Dendritic cell treated with granulocyte-macrophage colony-stimulating factor and Interleukin-4, amounts not matched to agents 40 ng/mL and 50 ng/mL, for 4 days (primary cell): ENCODE measurements around the gene CNTFR.

Source experiments
- H3K27ac Mint-ChIP-seq: one replicate; pipeline ENCODE4 v1.8.0; 2022; ENCODE audit warnings: mild to moderate bottlenecking, mixed read lengths
- H3K27me3 Mint-ChIP-seq: one replicate; pipeline ENCODE4 v1.8.0; 2022; ENCODE audit warnings: mild to moderate bottlenecking, mixed read lengths
- H3K36me3 Mint-ChIP-seq: one replicate; pipeline ENCODE4 v1.8.0; 2022; ENCODE audit warnings: low read depth, mixed read lengths
- H3K4me1 Mint-ChIP-seq: one replicate; pipeline ENCODE4 v1.8.0; 2022; ENCODE audit warnings: low read depth, mixed read lengths
- H3K4me3 Mint-ChIP-seq: one replicate; pipeline ENCODE4 v1.8.0; 2022; ENCODE audit warnings: mild to moderate bottlenecking, moderate library complexity, mixed read lengths
- H3K9me3 Mint-ChIP-seq: one replicate; pipeline ENCODE4 v1.8.0; 2022; ENCODE audit warnings: mixed read lengths
- intact Hi-C: fragments of 100-400 bp; cut with micrococcal nuclease; formaldehyde crosslinking; loops from one replicate; pipeline ENCODE4 v1.15.0; 2022

Gene CNTFR

GRCh38 chr9:34554211-34555001 is 35.1 kb downstream of the CNTFR start:
- Mint-ChIP-seq H3K4me3 (no peak overlapping the region), H3K9me3 (no peaks in the 10 kb centered on the region), H3K36me3 (no peaks in the 10 kb centered on the region), H3K27ac (no peak overlapping the region), H3K27me3 (peaks cover 28% of the 10 kb centered on the region), H3K4me1 (no peaks in the 10 kb centered on the region)
- intact Hi-C loops: no loop called here

- H3K27me3 Mint-ChIP-seq: peaks cover 22% of the 10 kb centered on the region
- H3K27ac Mint-ChIP-seq: no peak overlapping the region
- H3K9me3 Mint-ChIP-seq: no peaks in the 10 kb centered on the region
- intact Hi-C loops: no loop called here
- H3K4me1 Mint-ChIP-seq: no peaks in the 10 kb centered on the region
- no peak overlapping the region for H3K4me3 Mint-ChIP-seq
- H3K36me3 Mint-ChIP-seq: no peaks in the 10 kb centered on the region
Observed at GRCh38 chr9:34553511-34554021, 36.0 kb downstream of the CNTFR start.

- no peak overlapping the region for H3K27ac Mint-ChIP-seq
- H3K4me3 Mint-ChIP-seq: no peak overlapping the region
- no peaks in the 10 kb centered on the region for H3K4me1 Mint-ChIP-seq
- H3K36me3 Mint-ChIP-seq: no peaks in the 10 kb centered on the region
- H3K9me3 Mint-ChIP-seq: no peaks in the 10 kb centered on the region
- peaks cover 22% of the 10 kb centered on the region for H3K27me3 Mint-ChIP-seq
- intact Hi-C loops: no loop called here
Observed at GRCh38 chr9:34552986-34553385, 36.5 kb downstream of the CNTFR start.

GRCh38 chr9:34552606-34552981 is 36.9 kb downstream of the CNTFR start:
- Mint-ChIP-seq H3K27me3 (peaks cover 21% of the 10 kb centered on the region), H3K36me3 (no peaks in the 10 kb centered on the region), H3K4me1 (no peaks in the 10 kb centered on the region), H3K9me3 (no peaks in the 10 kb centered on the region), H3K27ac (no peak overlapping the region), H3K4me3 (no peak overlapping the region)
- intact Hi-C loops: no loop called here

- Mint-ChIP-seq H3K27ac (no peak overlapping the region), H3K4me1 (no peaks in the 10 kb centered on the region), H3K4me3 (no peak overlapping the region), H3K9me3 (no peaks in the 10 kb centered on the region), H3K36me3 (no peaks in the 10 kb centered on the region), H3K27me3 (peaks cover 24% of the 10 kb centered on the region)
- intact Hi-C loops: no loop called here
Observed at GRCh38 chr9:34551751-34552605, 37.5 kb downstream of the CNTFR start.

GRCh38 chr9:34550681-34551270 is 38.7 kb downstream of the CNTFR start:
- no peaks in the 10 kb centered on the region for H3K4me1 Mint-ChIP-seq
- no peaks in the 10 kb centered on the region for H3K9me3 Mint-ChIP-seq
- H3K27me3 Mint-ChIP-seq: peaks cover 32% of the 10 kb centered on the region
- no peak overlapping the region for H3K4me3 Mint-ChIP-seq
- H3K27ac Mint-ChIP-seq: no peak overlapping the region
- intact Hi-C loops: no loop called here
- no peaks in the 10 kb centered on the region for H3K36me3 Mint-ChIP-seq

- Mint-ChIP-seq H3K4me3 (no peak overlapping the region), H3K27me3 (peaks cover 38% of the 10 kb centered on the region), H3K9me3 (no peaks in the 10 kb centered on the region), H3K36me3 (no peaks in the 10 kb centered on the region), H3K27ac (no peak overlapping the region), H3K4me1 (no peaks in the 10 kb centered on the region)
- intact Hi-C loops: no loop called here
Observed at GRCh38 chr9:34550016-34550680, 39.4 kb downstream of the CNTFR start.

- Mint-ChIP-seq H3K27ac (no peak overlapping the region), H3K36me3 (no peaks in the 10 kb centered on the region), H3K9me3 (no peaks in the 10 kb centered on the region), H3K4me1 (no peaks in the 10 kb centered on the region), H3K4me3 (no peak overlapping the region), H3K27me3 (peaks cover 35% of the 10 kb centered on the region)
- intact Hi-C loops: loop anchor here (2.0 to 10.0 kb wide), 2 partner anchors 41 to 145 kb away; no protein-coding TSS in a partner anchor
Observed at GRCh38 chr9:34549407-34549732, 40.2 kb downstream of the CNTFR start.

- H3K4me3 Mint-ChIP-seq: no peak overlapping the region
Observed at GRCh38 chr9:34547960-34548611, 41.4 kb downstream of the CNTFR start.

GRCh38 chr9:34546834-34547827 is 42.4 kb downstream of the CNTFR start:
- H3K36me3 Mint-ChIP-seq: no peaks in the 10 kb centered on the region
- peaks cover 38% of the 10 kb centered on the region for H3K27me3 Mint-ChIP-seq
- H3K9me3 Mint-ChIP-seq: no peaks in the 10 kb centered on the region
- no peaks in the 10 kb centered on the region for H3K4me1 Mint-ChIP-seq
- intact Hi-C loops: loop anchor here (1.0 to 10.0 kb wide), 3 partner anchors 88 to 142 kb away; no protein-coding TSS in a partner anchor
- no peak overlapping the region for H3K27ac Mint-ChIP-seq
- no peak overlapping the region for H3K4me3 Mint-ChIP-seq

More at GRCh38 chr9:34547960-34548611, 41.4 kb downstream of the CNTFR start:
- Mint-ChIP-seq H3K4me1 (no peaks in the 10 kb centered on the region), H3K27me3 (peaks cover 37% of the 10 kb centered on the region), H3K27ac (no peak overlapping the region), H3K36me3 (no peaks in the 10 kb centered on the region), H3K9me3 (no peaks in the 10 kb centered on the region)
- intact Hi-C loops: loop anchor here (1.0 to 10.0 kb wide), 5 partner anchors 43 to 143 kb away; no protein-coding TSS in a partner anchor

- peaks cover 4% of the 10 kb centered on the region for H3K4me1 Mint-ChIP-seq
- H3K36me3 Mint-ChIP-seq: no peaks in the 10 kb centered on the region
- no peaks in the 10 kb centered on the region for H3K9me3 Mint-ChIP-seq
- H3K4me3 Mint-ChIP-seq: no peak overlapping the region
- H3K27ac Mint-ChIP-seq: no peak overlapping the region
- intact Hi-C loops: loop anchor here (2.0 to 10.0 kb wide), 2 partner anchors 89 to 141 kb away; no protein-coding TSS in a partner anchor
- peaks cover 41% of the 10 kb centered on the region for H3K27me3 Mint-ChIP-seq
Observed at GRCh38 chr9:34546102-34546833, 43.3 kb downstream of the CNTFR start.

GRCh38 chr9:34545497-34545896 is 44.0 kb downstream of the CNTFR start:
- Mint-ChIP-seq H3K4me3 (no peak overlapping the region), H3K27ac (no peak overlapping the region), H3K4me1 (peaks cover 12% of the 10 kb centered on the region), H3K36me3 (no peaks in the 10 kb centered on the region), H3K27me3 (peaks cover 45% of the 10 kb centered on the region), H3K9me3 (no peaks in the 10 kb centered on the region)
- intact Hi-C loops: loop anchor here (10.0 kb wide), 1 partner anchor 141 kb away; no protein-coding TSS in a partner anchor
